Measurements from ENCODE around the gene PHOSPHO2. TPM values are rescaled to one million over a fixed set of nuclear protein-coding genes. Genes with fewer than 3 reads are reported as not detected.

Gene PHOSPHO2
- 1.5 TPM for polyA plus RNA-seq (2013, experiment 1 of 2)
- 1.5 TPM for polyA plus RNA-seq (2013, experiment 2 of 2)

- Histone ChIP-seq H3K23ac (ENCODE audit: low read length in 2 of 2) (no peak within 1 kb of the TSS), H2BK15ac (ENCODE audit: low read depth, poor library complexity, severe bottlenecking) (peak within 1 kb of the TSS; percentile 6), H2AFZ (ENCODE audit: low read depth, low read length) (peak within 1 kb of the TSS; percentile 83), H2BK12ac (ENCODE audit: low read length in 2 of 2) (no peak within 1 kb of the TSS), H3K27ac (ENCODE audit: low read length, poor library complexity, severe bottlenecking) (no peak within 1 kb of the TSS), H3K4me3 (ENCODE audit: insufficient read depth in 1 of 2, low read depth in 1 of 2, low read length in 2 of 2) (peak within 1 kb of the TSS; percentile 84 to 92), H3K14ac (ENCODE audit: low read length in 2 of 2) (no peak within 1 kb of the TSS), H3K9ac (ENCODE audit: low read length) (peak within 1 kb of the TSS; percentile 95), H3K9me3 (ENCODE audit: control insufficient read depth, low read length) (no peaks in the 10 kb centered on the region), H2BK5ac (ENCODE audit: low read depth, low read length, poor library complexity, severe bottlenecking) (no peak within 1 kb of the TSS), H3K4ac (ENCODE audit: low read depth in 1 of 2, low read length in 2 of 2) (peak within 1 kb of the TSS in 1 of 2 experiments; percentile 77), H4K8ac (ENCODE audit: low read length) (peak within 1 kb of the TSS; percentile 91), H3K4me1 (ENCODE audit: control insufficient read depth, insufficient read depth, low read depth, low read length) (peaks cover 1% of the 10 kb centered on the region), H4K91ac (ENCODE audit: low read length) (peak within 1 kb of the TSS; percentile 2), H3K79me1 (replicated peaks; ENCODE audit: low read length, poor library complexity, severe bottlenecking) (peaks cover 11% of the 10 kb centered on the region), H3K36me3 (ENCODE audit: control insufficient read depth in 1 of 2, insufficient read depth in 2 of 2, low read depth in 1 of 2, low read length in 2 of 2) (peaks cover 0 to 4% of the 10 kb centered on the region in 2 experiments), H2BK120ac (ENCODE audit: low read depth, low read length) (peak within 1 kb of the TSS; percentile 85), H2AK5ac (ENCODE audit: low read length, severe bottlenecking) (no peak within 1 kb of the TSS), H3K27me3 (ENCODE audit: control insufficient read depth in 1 of 2, insufficient read depth in 1 of 2, low read length in 2 of 2) (no peaks in the 10 kb centered on the region), H3K18ac (ENCODE audit: low read depth in 1 of 2, low read length in 2 of 2) (peak within 1 kb of the TSS; percentile 79 to 82), H3K4me2 (ENCODE audit: low read length, poor library complexity, severe bottlenecking) (peak within 1 kb of the TSS; percentile 86)
- WGBS, result under 1% methylated on average over 55 of the region's 63 CpGs
- peak; percentile 98 for DNase-seq
Observed at GRCh38 chr2:169694113-169694893, at the start of gene PHOSPHO2, which contains the start of gene CFAP210. PHOSPHO2 (plus strand) TSS chr2:169694469; CDS start chr2:169700972, 6,503 bp downstream. CFAP210 (minus strand) TSS chr2:169694405; CDS start chr2:169694327, 78 bp downstream.

- no peak overlapping the region for H3K27ac ChIP-seq (ENCODE audit: low read length, poor library complexity, severe bottlenecking)
- WGBS, result 100% methylated on average over 2 of the region's 2 CpGs
Observed at GRCh38 chr2:169647496-169647895, 46.8 kb upstream of the PHOSPHO2 start.

GRCh38 chr2:169649278-169649677 is 45.0 kb upstream of the PHOSPHO2 start:
- H3K9ac ChIP-seq (ENCODE audit: low read length), result no peak overlapping the region
- H3K9me3 ChIP-seq (ENCODE audit: control insufficient read depth, low read length), result no peaks in the 10 kb centered on the region
- H3K23ac ChIP-seq (ENCODE audit: low read length in 2 of 2), result no peak overlapping the region
- H3K18ac ChIP-seq (ENCODE audit: low read depth in 1 of 2, low read length in 2 of 2), result no peak overlapping the region
- no peak for DNase-seq
- H3K14ac ChIP-seq (ENCODE audit: low read length in 2 of 2), result no peak overlapping the region
- H2AK5ac ChIP-seq (ENCODE audit: low read length, severe bottlenecking), result no peak overlapping the region
- no peaks in the 10 kb centered on the region for H3K36me3 ChIP-seq (ENCODE audit: control insufficient read depth in 1 of 2, insufficient read depth in 2 of 2, low read depth in 1 of 2, low read length in 2 of 2)
- no peak overlapping the region for H3K27ac ChIP-seq (ENCODE audit: low read length, poor library complexity, severe bottlenecking)
- no peaks in the 10 kb centered on the region for H3K27me3 ChIP-seq (ENCODE audit: control insufficient read depth in 1 of 2, insufficient read depth in 1 of 2, low read length in 2 of 2)
- H4K8ac ChIP-seq (ENCODE audit: low read length), result no peak overlapping the region
- H2AFZ ChIP-seq (ENCODE audit: low read depth, low read length), result no peak overlapping the region
- no peak overlapping the region for H3K4ac ChIP-seq (ENCODE audit: low read depth in 1 of 2, low read length in 2 of 2)
- H3K4me1 ChIP-seq (ENCODE audit: control insufficient read depth, insufficient read depth, low read depth, low read length), result no peaks in the 10 kb centered on the region
- H2BK12ac ChIP-seq (ENCODE audit: low read length in 2 of 2), result no peak overlapping the region
- no peaks in the 10 kb centered on the region for H3K79me1 ChIP-seq (replicated peaks; ENCODE audit: low read length, poor library complexity, severe bottlenecking)
- no CpG with 5 or more reads among the region's 1 CpG for WGBS
- H3K4me3 ChIP-seq (ENCODE audit: insufficient read depth in 1 of 2, low read depth in 1 of 2, low read length in 2 of 2), result no peak overlapping the region
- H4K91ac ChIP-seq (ENCODE audit: low read length), result no peak overlapping the region
- H2BK5ac ChIP-seq (ENCODE audit: low read depth, low read length, poor library complexity, severe bottlenecking), result no peak overlapping the region
- H2BK15ac ChIP-seq (ENCODE audit: low read depth, poor library complexity, severe bottlenecking), result no peak overlapping the region
- H3K4me2 ChIP-seq (ENCODE audit: low read length, poor library complexity, severe bottlenecking), result no peak overlapping the region
- H2BK120ac ChIP-seq (ENCODE audit: low read depth, low read length), result no peak overlapping the region

More at GRCh38 chr2:169647496-169647895, 46.8 kb upstream of the PHOSPHO2 start:
- DNase-seq, result no peak
- Histone ChIP-seq H2AFZ (ENCODE audit: low read depth, low read length) (no peak overlapping the region), H2BK12ac (ENCODE audit: low read length in 2 of 2) (no peak overlapping the region), H3K14ac (ENCODE audit: low read length in 2 of 2) (no peak overlapping the region), H3K27me3 (ENCODE audit: control insufficient read depth in 1 of 2, insufficient read depth in 1 of 2, low read length in 2 of 2) (no peaks in the 10 kb centered on the region), H4K8ac (ENCODE audit: low read length) (no peak overlapping the region), H3K4me1 (ENCODE audit: control insufficient read depth, insufficient read depth, low read depth, low read length) (no peaks in the 10 kb centered on the region), H2BK15ac (ENCODE audit: low read depth, poor library complexity, severe bottlenecking) (no peak overlapping the region), H3K4me3 (ENCODE audit: insufficient read depth in 1 of 2, low read depth in 1 of 2, low read length in 2 of 2) (no peak overlapping the region), H2BK5ac (ENCODE audit: low read depth, low read length, poor library complexity, severe bottlenecking) (no peak overlapping the region), H3K9me3 (ENCODE audit: control insufficient read depth, low read length) (no peaks in the 10 kb centered on the region), H2AK5ac (ENCODE audit: low read length, severe bottlenecking) (no peak overlapping the region), H3K23ac (ENCODE audit: low read length in 2 of 2) (no peak overlapping the region), H3K79me1 (replicated peaks; ENCODE audit: low read length, poor library complexity, severe bottlenecking) (no peaks in the 10 kb centered on the region), H3K36me3 (ENCODE audit: control insufficient read depth in 1 of 2, insufficient read depth in 2 of 2, low read depth in 1 of 2, low read length in 2 of 2) (no peaks in the 10 kb centered on the region), H3K4ac (ENCODE audit: low read depth in 1 of 2, low read length in 2 of 2) (no peak overlapping the region), H3K18ac (ENCODE audit: low read depth in 1 of 2, low read length in 2 of 2) (no peak overlapping the region), H3K4me2 (ENCODE audit: low read length, poor library complexity, severe bottlenecking) (no peak overlapping the region), H2BK120ac (ENCODE audit: low read depth, low read length) (no peak overlapping the region), H3K9ac (ENCODE audit: low read length) (no peak overlapping the region), H4K91ac (ENCODE audit: low read length) (no peak overlapping the region)

- Histone ChIP-seq H3K18ac (ENCODE audit: low read depth in 1 of 2, low read length in 2 of 2) (no peak overlapping the region), H3K4me3 (ENCODE audit: insufficient read depth in 1 of 2, low read depth in 1 of 2, low read length in 2 of 2) (no peak overlapping the region), H3K23ac (ENCODE audit: low read length in 2 of 2) (no peak overlapping the region), H3K9me3 (ENCODE audit: control insufficient read depth, low read length) (no peaks in the 10 kb centered on the region), H2BK12ac (ENCODE audit: low read length in 2 of 2) (no peak overlapping the region), H2BK120ac (ENCODE audit: low read depth, low read length) (no peak overlapping the region), H2BK15ac (ENCODE audit: low read depth, poor library complexity, severe bottlenecking) (no peak overlapping the region), H3K14ac (ENCODE audit: low read length in 2 of 2) (no peak overlapping the region), H4K8ac (ENCODE audit: low read length) (no peak overlapping the region), H3K4ac (ENCODE audit: low read depth in 1 of 2, low read length in 2 of 2) (no peak overlapping the region), H3K4me2 (ENCODE audit: low read length, poor library complexity, severe bottlenecking) (no peak overlapping the region), H3K9ac (ENCODE audit: low read length) (no peak overlapping the region), H3K27me3 (ENCODE audit: control insufficient read depth in 1 of 2, insufficient read depth in 1 of 2, low read length in 2 of 2) (no peaks in the 10 kb centered on the region), H3K27ac (ENCODE audit: low read length, poor library complexity, severe bottlenecking) (no peak overlapping the region), H3K36me3 (ENCODE audit: control insufficient read depth in 1 of 2, insufficient read depth in 2 of 2, low read depth in 1 of 2, low read length in 2 of 2) (no peaks in the 10 kb centered on the region), H2BK5ac (ENCODE audit: low read depth, low read length, poor library complexity, severe bottlenecking) (no peak overlapping the region), H4K91ac (ENCODE audit: low read length) (no peak overlapping the region), H2AFZ (ENCODE audit: low read depth, low read length) (no peak overlapping the region), H2AK5ac (ENCODE audit: low read length, severe bottlenecking) (no peak overlapping the region), H3K4me1 (ENCODE audit: control insufficient read depth, insufficient read depth, low read depth, low read length) (no peaks in the 10 kb centered on the region), H3K79me1 (replicated peaks; ENCODE audit: low read length, poor library complexity, severe bottlenecking) (no peaks in the 10 kb centered on the region)
- WGBS, result 84% methylated on average over 2 of the region's 3 CpGs
- no peak for DNase-seq
Observed at GRCh38 chr2:169653636-169654035, 40.6 kb upstream of the PHOSPHO2 start.

Measured in mesenchymal stem cell (in vitro differentiated cells and primary cell).